Jurkat, Clone E6-1 (cell line): ENCODE data around the gene EFCAB9.

ENCODE experiments used
- DNase-seq: peaks from one replicate; pipeline ENCODE4 v3.0.0-alpha.2; 2011; ENCODE audit warnings: low read depth, low spot score
- H3K4me3 ChIP-seq: 2 replicates; pipeline ENCODE4 v1.5.1; 2011; ENCODE audit warnings: mild to moderate bottlenecking, low read length, control low read depth, moderate library complexity

The EFCAB9 gene

DNA sequence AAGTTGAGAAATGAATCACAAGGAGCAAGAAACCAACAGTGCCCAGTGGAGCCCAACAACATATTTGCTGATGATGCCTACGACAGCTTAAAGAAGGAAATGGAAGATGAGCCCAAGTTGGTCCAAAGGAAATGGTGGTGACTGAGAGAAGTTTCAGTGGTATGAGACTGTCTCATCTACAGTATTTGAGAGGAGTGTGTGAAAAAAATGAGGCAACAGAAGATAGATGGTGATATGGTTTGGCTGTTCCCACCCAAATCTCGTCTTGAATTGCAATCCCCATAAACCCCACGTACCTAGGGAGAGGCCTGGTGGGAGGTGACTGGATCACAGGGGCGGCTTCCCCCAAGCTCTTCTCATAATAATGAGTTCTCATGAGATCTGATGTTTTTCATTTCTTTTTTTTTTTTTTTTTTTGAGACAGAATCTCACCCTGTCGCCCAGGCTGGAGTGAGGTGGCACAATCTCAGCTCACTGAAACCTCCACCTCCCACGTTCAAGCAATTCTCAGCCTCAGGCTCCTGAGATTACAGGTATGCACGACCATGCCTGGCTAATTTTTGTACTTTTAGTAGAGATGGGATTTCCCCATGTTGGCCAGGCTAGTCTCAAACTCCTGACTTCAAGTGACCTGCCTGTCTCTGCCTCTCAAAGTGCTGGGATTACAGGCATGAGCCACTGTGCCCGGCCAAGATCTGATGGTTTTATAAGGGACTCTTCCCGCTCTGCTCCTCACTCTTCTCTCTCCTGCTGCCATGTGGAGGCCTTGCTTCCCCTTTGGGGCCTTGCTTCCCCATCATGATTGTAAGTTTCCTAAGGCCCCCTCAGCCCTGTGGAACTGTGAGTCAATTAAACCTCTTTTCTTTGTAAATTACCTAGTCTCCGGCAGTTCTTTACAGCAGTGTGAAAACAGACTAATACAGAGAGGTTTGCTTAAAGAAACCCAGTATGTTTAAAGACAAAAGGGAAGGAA is 30.2 kb downstream of the EFCAB9 start:
- no peak for DNase-seq

GRCh38 chr5:172224996-172225395 is 31.0 kb downstream of the EFCAB9 start:
- H3K4me3 ChIP-seq: no peak overlapping the region
- no peak for DNase-seq

More for the DNA sequence above, 30.2 kb downstream of the EFCAB9 start:
- H3K4me3 ChIP-seq: no peak overlapping the region

DNA sequence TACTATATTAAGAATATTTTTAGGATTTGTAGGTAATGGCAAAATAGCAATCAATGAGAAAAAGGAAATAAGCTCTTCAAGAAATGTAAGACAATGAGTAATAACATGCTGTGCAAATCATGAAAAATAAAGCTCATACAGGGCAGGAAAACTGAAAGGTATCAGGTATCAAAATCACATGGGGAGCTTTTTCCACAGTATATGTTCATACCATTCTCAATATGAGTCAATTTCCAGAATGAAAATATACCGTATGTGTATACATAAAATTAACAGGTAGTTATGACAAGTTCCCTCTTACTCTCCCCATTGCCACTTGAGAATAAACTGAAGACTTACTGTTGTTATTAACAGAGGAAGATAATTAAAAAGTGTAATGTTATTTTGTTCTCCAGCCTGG is 35.9 kb downstream of the EFCAB9 start:
- DNase-seq: no peak
- no peak overlapping the region for H3K4me3 ChIP-seq

- no peak for DNase-seq
- H3K4me3 ChIP-seq: no peak overlapping the region
These were observed 40.1 kb downstream of the EFCAB9 start for GRCh38 chr5:172234031-172234430.

GRCh38 chr5:172235132-172235780 is 41.3 kb downstream of the EFCAB9 start:
- no peak for DNase-seq
- no peak overlapping the region for H3K4me3 ChIP-seq

DNA sequence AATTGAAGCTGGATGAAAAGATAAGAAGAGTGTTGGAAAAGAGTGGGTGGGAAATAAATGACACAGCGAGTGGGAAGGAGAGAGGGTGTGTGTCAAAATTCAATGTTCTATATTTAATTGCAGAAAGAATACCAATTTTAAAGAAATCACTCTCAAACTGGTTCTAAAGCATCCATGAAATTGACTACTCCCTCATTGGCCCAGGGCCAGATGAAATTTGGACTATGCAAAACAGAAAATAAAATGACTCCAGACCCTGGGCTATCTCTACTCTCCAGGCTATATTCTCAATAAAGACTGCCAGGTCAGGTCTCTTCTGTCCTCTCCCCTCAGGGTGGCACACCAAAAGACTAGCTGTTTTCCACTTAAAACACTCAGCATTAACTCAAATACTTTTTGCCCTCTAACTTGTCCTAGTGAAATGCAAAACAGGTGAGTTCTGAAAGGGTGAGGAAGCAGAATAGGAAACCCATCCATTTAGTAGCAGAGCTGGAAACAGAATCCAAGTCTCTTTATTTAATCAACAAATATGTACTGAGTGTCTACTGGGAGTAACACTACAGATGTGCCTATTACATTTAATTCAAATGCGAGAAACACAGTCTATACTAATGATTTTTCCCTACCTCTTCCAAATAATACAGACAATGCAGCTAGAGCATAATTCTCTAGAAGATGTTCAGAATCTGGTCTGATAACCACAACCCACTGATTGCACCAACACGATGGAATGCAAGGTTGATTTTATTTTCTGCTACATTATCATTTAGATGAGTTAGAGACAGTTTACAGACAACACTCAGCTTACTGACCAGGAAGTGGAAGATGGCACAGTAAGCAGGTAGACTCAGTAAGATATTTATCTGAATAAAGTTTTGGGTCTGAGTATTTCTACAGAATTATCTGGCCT is 42.1 kb downstream of the EFCAB9 start:
- no peak for DNase-seq
- H3K4me3 ChIP-seq: no peak overlapping the region

DNA sequence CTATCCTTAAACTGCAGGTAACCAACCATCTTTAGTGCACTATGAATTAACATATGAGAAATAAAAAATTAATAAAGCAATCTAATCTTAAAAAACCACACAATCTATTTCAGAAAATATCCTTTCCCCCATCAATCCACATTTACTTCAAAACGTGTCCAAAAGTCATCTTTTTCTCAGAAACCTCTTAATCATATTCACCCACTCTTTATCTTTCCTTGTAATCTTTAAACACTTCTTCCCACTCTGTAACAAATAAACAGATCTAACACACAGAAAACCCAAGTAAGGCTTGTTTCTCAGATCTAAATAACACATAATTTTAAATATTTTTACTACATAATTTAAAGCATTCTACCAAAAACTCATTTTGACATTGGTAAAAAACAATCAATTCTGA is 44.4 kb downstream of the EFCAB9 start:
- no peak for DNase-seq

GRCh38 chr5:172243302-172243701 is 49.3 kb downstream of the EFCAB9 start:
- no peak for DNase-seq
- no peak overlapping the region for H3K4me3 ChIP-seq

More for the DNA sequence above, 44.4 kb downstream of the EFCAB9 start:
- no peak overlapping the region for H3K4me3 ChIP-seq

DNA sequence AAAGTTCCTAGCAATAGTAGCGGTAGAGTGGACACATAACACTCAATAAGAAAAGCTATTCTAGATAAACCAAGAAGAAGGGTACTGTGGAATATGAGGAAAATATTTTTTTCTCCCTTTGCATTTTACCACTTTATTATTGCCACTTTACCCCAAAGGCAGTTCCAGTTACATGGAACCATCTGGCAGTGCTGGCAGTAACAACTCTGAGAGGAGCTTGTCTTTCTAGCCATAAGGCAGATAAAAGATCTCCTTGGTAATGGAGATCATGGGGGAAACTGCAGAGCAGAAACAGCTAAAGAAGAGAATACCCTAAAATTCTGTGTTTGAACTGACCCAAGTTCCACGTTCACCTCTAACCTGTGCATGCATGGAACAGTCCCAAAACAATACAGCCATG is 51.1 kb downstream of the EFCAB9 start:
- H3K4me3 ChIP-seq: no peak overlapping the region
- DNase-seq: no peak

DNA sequence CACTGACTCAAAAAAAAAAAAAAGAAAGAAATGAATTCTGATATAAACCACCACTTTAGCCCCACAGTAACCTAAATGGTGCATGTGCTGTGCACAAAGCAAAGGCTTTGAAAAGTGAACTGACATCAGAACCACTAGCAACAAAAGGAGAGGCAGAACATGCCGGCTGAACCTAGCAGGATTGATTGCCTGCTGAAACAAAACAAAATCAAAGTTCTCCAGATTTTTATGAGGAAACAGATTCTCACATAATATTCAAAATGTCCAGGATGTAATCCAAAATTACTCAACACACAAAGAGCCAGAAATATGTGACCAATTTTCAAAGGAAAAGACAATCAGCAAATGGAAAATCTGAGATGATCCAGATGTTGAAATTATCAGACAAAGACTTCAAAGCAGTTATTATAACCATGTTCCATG is 51.7 kb downstream of the EFCAB9 start:
- H3K4me3 ChIP-seq: no peak overlapping the region
- no peak for DNase-seq

DNA sequence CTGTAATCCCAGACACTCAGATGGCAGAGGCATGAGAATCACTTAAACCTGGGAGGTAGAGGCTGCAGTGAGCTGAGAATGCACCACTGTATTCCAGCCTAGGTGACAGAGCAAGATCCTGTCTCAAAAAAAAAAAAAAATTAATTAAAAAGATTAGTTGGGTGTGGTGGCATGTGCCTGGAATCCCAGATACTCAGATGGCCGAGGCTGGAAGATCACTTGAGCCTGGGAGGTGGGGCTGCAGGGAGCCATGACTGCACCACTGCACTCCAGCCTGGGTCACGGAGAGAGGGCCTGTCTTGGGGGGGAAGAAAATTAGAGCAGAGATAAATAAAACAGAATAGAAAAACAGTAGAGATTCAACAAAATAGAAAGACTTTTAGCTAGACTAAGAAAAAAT is 54.7 kb downstream of the EFCAB9 start:
- DNase-seq: no peak

GRCh38 chr5:172251419-172251818 is 57.4 kb downstream of the EFCAB9 start:
- H3K4me3 ChIP-seq: no peak overlapping the region
- no peak for DNase-seq

More for the DNA sequence above, 54.7 kb downstream of the EFCAB9 start:
- no peak overlapping the region for H3K4me3 ChIP-seq

DNA sequence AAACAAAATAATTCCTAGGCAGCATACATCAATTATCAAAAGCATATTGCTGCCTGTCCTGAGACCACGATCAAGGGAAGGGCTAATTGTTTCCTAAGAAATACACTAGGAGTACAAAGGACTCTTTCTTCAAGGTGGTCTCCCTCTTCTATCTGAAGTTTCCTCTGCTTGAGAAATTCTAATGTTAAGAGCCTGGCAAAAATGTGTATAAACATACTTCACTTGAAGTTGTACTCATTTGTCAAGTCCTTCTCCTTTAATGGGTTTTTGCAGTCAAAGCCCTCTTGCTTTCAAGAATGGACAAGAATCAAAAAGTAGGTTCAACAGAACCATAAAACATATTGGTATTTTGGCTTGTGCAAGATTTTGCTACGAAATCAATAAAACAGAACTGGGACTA is 58.5 kb downstream of the EFCAB9 start:
- DNase-seq: no peak

More for the DNA sequence above, 58.5 kb downstream of the EFCAB9 start:
- H3K4me3 ChIP-seq: no peak overlapping the region
